Liver (tissue), 9 donors: ENCODE measurements around the gene CAGE1. TPM values are rescaled to one million over a fixed set of nuclear protein-coding genes. Genes with fewer than 3 reads are reported as not detected.

ENCODE experiments used
- DNase-seq: peaks from one replicate; pipeline ENCODE4 v3.0.0-alpha.2; 2017; ENCODE audit warnings: low spot score
- H3K27ac ChIP-seq, 2 donors: one replicate each; pipeline ENCODE4 v1.7.0; 2013; ENCODE audit warnings: inconsistent platforms in 2 of 2, low read length in 2 of 2, control low read depth in 1 of 2, low read depth in 1 of 2, mild to moderate bottlenecking in 1 of 2
- H3K27me3 ChIP-seq, 4 donors: one replicate each; pipeline versions ENCODE4 v1.6.1 to v1.7.0; 2013; ENCODE audit warnings: low read length in 3 of 4, inconsistent platforms in 1 of 4, mild to moderate bottlenecking in 1 of 4, moderate library complexity in 1 of 4; ENCODE audit not compliant: control insufficient read depth in 4 of 4, insufficient read depth in 4 of 4
- H3K36me3 ChIP-seq, 4 donors: one replicate each; pipeline versions ENCODE4 v1.6.1 to v1.7.0; 2013; ENCODE audit warnings: low read length in 3 of 4, mild to moderate bottlenecking in 3 of 4, low read depth in 1 of 4, moderate library complexity in 1 of 4; ENCODE audit not compliant: control insufficient read depth in 4 of 4, insufficient read depth in 3 of 4
- H3K4me1 ChIP-seq, 4 donors: one replicate each; pipeline versions ENCODE4 v1.6.1 to v1.7.0; 2013; ENCODE audit warnings: low read length in 3 of 4, mild to moderate bottlenecking in 3 of 4, moderate library complexity in 1 of 4; ENCODE audit not compliant: control insufficient read depth in 4 of 4, insufficient read depth in 4 of 4
- H3K4me3 ChIP-seq, 3 donors: one replicate each; pipeline versions ENCODE4 v1.6.1 to v1.7.0; 2013; ENCODE audit warnings: low read length in 3 of 3, control low read depth in 1 of 3, low read depth in 1 of 3, mild to moderate bottlenecking in 1 of 3
- H3K9ac ChIP-seq, 2 donors: one replicate each; pipeline ENCODE4 v1.7.0; 2013; ENCODE audit warnings: low read length in 2 of 2, mild to moderate bottlenecking in 2 of 2, moderate library complexity in 2 of 2, control low read depth in 1 of 2, low read depth in 1 of 2
- H3K9me3 ChIP-seq, 4 donors: one replicate each; pipeline versions ENCODE4 v1.6.1 to v1.7.0; 2013; ENCODE audit warnings: low read length in 3 of 4; ENCODE audit not compliant: control insufficient read depth in 4 of 4
- EGR1 ChIP-seq, 2 donors: IDR thresholded peaks; 2 replicates each; pipeline ENCODE4 v1.6.1; 2016 to 2018; ENCODE audit warnings: antibody characterized with exemption in 2 of 2, low read depth in 2 of 2
- FOXA1 ChIP-seq: IDR thresholded peaks from 2 replicates; pipeline ENCODE4 v1.6.1; 2016; ENCODE audit warnings: antibody characterized with exemption
- FOXA2 ChIP-seq: IDR thresholded peaks from 2 replicates; pipeline ENCODE4 v1.6.1; 2016; ENCODE audit warnings: antibody characterized with exemption
- HNF4A ChIP-seq, 2 donors: conservative IDR thresholded peaks; 2 replicates each; pipeline ENCODE4 v1.6.1; 2016; ENCODE audit warnings: antibody characterized with exemption in 2 of 2, mild to moderate bottlenecking in 2 of 2
- HNF4G ChIP-seq: IDR thresholded peaks from 2 replicates; pipeline ENCODE4 v1.6.1; 2016; ENCODE audit warnings: antibody characterized with exemption
- JUND ChIP-seq, 2 donors: IDR thresholded peaks; 2 replicates each; pipeline ENCODE4 v1.6.1; 2016; ENCODE audit warnings: antibody characterized with exemption in 2 of 2
- RAD21 ChIP-seq, 2 donors: IDR thresholded peaks; 2 replicates each; pipeline ENCODE4 v1.6.1; 2016; ENCODE audit warnings: antibody characterized with exemption in 2 of 2, mild to moderate bottlenecking in 2 of 2
- TAF1 ChIP-seq: conservative IDR thresholded peaks from 2 replicates; pipeline ENCODE4 v1.6.1; 2016; ENCODE audit warnings: antibody characterized with exemption, mild to moderate bottlenecking
- YY1 ChIP-seq: IDR thresholded peaks from 2 replicates; pipeline ENCODE4 v1.6.1; 2016; ENCODE audit warnings: antibody characterized with exemption, mild to moderate bottlenecking
- WGBS: extraction: QIAGEN DNeasy Blood & Tissue Kit; methylation state at CpG from one replicate; pipeline ENCODE4 v1.1.7; 2013; 5-methylcytosine and 5-hydroxymethylcytosine counted together
- polyA plus RNA-seq, 2 donors: library from polyadenylated mRNA; stranded (reverse) in 1 of 2; unstranded in 1 of 2; fragments of 200-250 nt in 1 of 2; fragments of >200 nt in 1 of 2; fragmentation: Nextera tagmentation in 1 of 2; extraction: Ambion mirVana in 1 of 2; gene quantifications; one replicate each; pipeline versions ENCODE4 v1.2.1 to v1.2.3, GENCODE V29; 2013 to 2015
- total RNA-seq, 2 donors: library from RNA; depleted of rRNA; stranded (reverse); fragments of >200 nt; gene quantifications; one replicate each; pipeline ENCODE4 v1.2.3, GENCODE V29; 2014
- TF ChIP-seq, protein P1 (sequence below): fragments of 150-350 bp; IDR thresholded peaks from 2 replicates; pipeline ENCODE4 v1.5.1; 2017; ENCODE audit warnings: improper control_type of control experiment, low read depth, low read length; ENCODE audit not compliant: missing input control
- TF ChIP-seq, protein P2 (sequence below): IDR thresholded peaks from 2 replicates; pipeline ENCODE4 v1.6.1; 2016; ENCODE audit warnings: antibody characterized with exemption
- TF ChIP-seq, protein P3 (sequence below): IDR thresholded peaks from 2 replicates; pipeline ENCODE4 v1.6.1; 2016; ENCODE audit warnings: antibody characterized with exemption, mild to moderate bottlenecking
- TF ChIP-seq, protein P4 (sequence below): IDR thresholded peaks from 2 replicates; pipeline ENCODE4 v1.6.1; 2016; ENCODE audit warnings: antibody characterized with exemption
- donor health status: healthy.
- donor health status: healthy.
- donor health status: healthy.
- donor health status: healthy.
- donor health status: healthy.

CAGE1 gene
- total and polyA plus RNA-seq, 4 donors: 0.08 TPM; not detected in 3

DNA sequence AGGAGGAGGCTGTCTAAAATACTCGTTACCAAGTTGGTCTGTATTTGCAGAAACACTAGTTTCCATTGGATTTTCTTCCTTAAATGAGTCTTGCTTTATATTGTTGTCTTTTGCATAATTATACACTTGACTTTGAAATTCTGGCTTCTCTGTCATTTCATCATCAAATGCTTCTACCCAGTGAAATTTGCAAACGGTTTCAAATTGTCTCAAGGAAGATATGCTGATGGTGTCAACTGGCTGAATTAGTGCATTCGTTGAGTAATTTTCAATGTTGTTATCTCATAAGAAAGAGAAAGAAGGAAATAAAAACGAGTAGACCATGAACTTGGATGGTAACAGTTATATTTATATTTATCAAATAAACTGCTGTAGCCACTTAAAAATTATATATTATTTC, 10.8 kb downstream of the CAGE1 start:
- WGBS: 56% methylated on average over 4 of the region's 4 CpGs
- Histone ChIP-seq H3K36me3 (no peaks in the 10 kb centered on the region), H3K4me3 (no peak overlapping the region), H3K27ac (no peak overlapping the region), H3K9me3 (no peaks in the 10 kb centered on the region), H3K9ac (no peak overlapping the region), H3K4me1 (no peaks in the 10 kb centered on the region), H3K27me3 (no peaks in the 10 kb centered on the region)
- no peak for DNase-seq
- TF ChIP-seq HNF4A (conservative IDR thresholded peaks at IDR 0.05) (no peak), HNF4G (no peak), YY1 (no peak), JUND (IDR thresholded peaks at IDR 0.05) (no peak)
- TF ChIP-seq, protein P1, sequence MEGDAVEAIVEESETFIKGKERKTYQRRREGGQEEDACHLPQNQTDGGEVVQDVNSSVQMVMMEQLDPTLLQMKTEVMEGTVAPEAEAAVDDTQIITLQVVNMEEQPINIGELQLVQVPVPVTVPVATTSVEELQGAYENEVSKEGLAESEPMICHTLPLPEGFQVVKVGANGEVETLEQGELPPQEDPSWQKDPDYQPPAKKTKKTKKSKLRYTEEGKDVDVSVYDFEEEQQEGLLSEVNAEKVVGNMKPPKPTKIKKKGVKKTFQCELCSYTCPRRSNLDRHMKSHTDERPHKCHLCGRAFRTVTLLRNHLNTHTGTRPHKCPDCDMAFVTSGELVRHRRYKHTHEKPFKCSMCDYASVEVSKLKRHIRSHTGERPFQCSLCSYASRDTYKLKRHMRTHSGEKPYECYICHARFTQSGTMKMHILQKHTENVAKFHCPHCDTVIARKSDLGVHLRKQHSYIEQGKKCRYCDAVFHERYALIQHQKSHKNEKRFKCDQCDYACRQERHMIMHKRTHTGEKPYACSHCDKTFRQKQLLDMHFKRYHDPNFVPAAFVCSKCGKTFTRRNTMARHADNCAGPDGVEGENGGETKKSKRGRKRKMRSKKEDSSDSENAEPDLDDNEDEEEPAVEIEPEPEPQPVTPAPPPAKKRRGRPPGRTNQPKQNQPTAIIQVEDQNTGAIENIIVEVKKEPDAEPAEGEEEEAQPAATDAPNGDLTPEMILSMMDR: no peak

DNA sequence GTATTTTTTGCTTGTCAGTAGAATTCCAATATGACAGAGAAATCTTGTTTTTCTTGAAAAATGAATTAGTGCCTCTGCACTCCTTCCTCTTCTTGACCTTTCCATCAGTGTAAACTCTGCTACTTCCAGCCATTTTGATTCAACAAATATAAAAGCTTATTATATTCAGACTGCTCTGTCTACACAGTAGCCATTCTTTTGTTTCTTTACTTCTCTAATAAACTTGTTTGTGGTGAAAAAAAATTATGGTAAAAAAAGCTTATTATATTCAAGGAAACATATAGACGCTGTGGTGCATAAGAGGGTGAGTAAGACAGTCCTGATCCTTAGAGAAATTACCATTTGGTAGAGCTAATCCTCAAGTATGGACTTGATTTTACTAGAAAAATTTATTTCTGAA, 11.6 kb downstream of the CAGE1 start:
- Histone ChIP-seq H3K9me3 (no peaks in the 10 kb centered on the region), H3K9ac (no peak overlapping the region), H3K27ac (no peak overlapping the region), H3K4me3 (no peak overlapping the region), H3K4me1 (no peaks in the 10 kb centered on the region), H3K36me3 (no peaks in the 10 kb centered on the region), H3K27me3 (no peaks in the 10 kb centered on the region)
- no peak for DNase-seq
- 89% methylated on average over 1 of the region's 1 CpG for WGBS
- no peak for TF ChIP-seq TAF1
- no peak for TF ChIP-seq HNF4A (conservative IDR thresholded peaks at IDR 0.05)
- TF ChIP-seq EGR1 (IDR thresholded peaks at IDR 0.05; ENCODE audit: low read depth in 2 of 2): no peak
- TF ChIP-seq, protein P2, sequence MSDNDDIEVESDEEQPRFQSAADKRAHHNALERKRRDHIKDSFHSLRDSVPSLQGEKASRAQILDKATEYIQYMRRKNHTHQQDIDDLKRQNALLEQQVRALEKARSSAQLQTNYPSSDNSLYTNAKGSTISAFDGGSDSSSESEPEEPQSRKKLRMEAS: no peak
- TF ChIP-seq FOXA1: no peak
- TF ChIP-seq, protein P3, sequence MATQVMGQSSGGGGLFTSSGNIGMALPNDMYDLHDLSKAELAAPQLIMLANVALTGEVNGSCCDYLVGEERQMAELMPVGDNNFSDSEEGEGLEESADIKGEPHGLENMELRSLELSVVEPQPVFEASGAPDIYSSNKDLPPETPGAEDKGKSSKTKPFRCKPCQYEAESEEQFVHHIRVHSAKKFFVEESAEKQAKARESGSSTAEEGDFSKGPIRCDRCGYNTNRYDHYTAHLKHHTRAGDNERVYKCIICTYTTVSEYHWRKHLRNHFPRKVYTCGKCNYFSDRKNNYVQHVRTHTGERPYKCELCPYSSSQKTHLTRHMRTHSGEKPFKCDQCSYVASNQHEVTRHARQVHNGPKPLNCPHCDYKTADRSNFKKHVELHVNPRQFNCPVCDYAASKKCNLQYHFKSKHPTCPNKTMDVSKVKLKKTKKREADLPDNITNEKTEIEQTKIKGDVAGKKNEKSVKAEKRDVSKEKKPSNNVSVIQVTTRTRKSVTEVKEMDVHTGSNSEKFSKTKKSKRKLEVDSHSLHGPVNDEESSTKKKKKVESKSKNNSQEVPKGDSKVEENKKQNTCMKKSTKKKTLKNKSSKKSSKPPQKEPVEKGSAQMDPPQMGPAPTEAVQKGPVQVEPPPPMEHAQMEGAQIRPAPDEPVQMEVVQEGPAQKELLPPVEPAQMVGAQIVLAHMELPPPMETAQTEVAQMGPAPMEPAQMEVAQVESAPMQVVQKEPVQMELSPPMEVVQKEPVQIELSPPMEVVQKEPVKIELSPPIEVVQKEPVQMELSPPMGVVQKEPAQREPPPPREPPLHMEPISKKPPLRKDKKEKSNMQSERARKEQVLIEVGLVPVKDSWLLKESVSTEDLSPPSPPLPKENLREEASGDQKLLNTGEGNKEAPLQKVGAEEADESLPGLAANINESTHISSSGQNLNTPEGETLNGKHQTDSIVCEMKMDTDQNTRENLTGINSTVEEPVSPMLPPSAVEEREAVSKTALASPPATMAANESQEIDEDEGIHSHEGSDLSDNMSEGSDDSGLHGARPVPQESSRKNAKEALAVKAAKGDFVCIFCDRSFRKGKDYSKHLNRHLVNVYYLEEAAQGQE: no peak
- TF ChIP-seq YY1: no peak
- TF ChIP-seq, protein P1: no peak
- TF ChIP-seq RAD21 (IDR thresholded peaks at IDR 0.05): no peak
- TF ChIP-seq FOXA2: no peak
- TF ChIP-seq, protein P4, sequence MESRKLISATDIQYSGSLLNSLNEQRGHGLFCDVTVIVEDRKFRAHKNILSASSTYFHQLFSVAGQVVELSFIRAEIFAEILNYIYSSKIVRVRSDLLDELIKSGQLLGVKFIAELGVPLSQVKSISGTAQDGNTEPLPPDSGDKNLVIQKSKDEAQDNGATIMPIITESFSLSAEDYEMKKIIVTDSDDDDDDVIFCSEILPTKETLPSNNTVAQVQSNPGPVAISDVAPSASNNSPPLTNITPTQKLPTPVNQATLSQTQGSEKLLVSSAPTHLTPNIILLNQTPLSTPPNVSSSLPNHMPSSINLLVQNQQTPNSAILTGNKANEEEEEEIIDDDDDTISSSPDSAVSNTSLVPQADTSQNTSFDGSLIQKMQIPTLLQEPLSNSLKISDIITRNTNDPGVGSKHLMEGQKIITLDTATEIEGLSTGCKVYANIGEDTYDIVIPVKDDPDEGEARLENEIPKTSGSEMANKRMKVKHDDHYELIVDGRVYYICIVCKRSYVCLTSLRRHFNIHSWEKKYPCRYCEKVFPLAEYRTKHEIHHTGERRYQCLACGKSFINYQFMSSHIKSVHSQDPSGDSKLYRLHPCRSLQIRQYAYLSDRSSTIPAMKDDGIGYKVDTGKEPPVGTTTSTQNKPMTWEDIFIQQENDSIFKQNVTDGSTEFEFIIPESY: no peak
